ENCODE data around the gene AP2B1.
A peak's percentile ranks its signal among the peaks of the same experiment; 100 is the strongest.

Gene AP2B1

GRCh38 chr17:35743626-35744328 is 156.7 kb downstream of the AP2B1 start:
- Histone ChIP-seq H3K18ac (ENCODE audit: low read length) (no peak overlapping the region), H3K4ac (ENCODE audit: low read depth, low read length) (no peak overlapping the region), H3K79me2 (ENCODE audit: control insufficient read depth, insufficient read depth, low read length) (no peaks in the 10 kb centered on the region), H3K9ac (ENCODE audit: low read length) (no peak overlapping the region), H4K8ac (ENCODE audit: low read depth, low read length) (no peak overlapping the region), H3K36me3 (ENCODE audit: control insufficient read depth, insufficient read depth, low read length) (no peaks in the 10 kb centered on the region), H3K27me3 (ENCODE audit: insufficient read depth, low read length, poor library complexity) (peaks cover 14% of the 10 kb centered on the region), H2AK5ac (ENCODE audit: low read length) (no peak overlapping the region), H3K4me2 (ENCODE audit: low read length) (no peak overlapping the region), H2BK120ac (ENCODE audit: low read depth, low read length) (no peak overlapping the region), H2BK15ac (replicated peaks; ENCODE audit: low read depth) (no peak overlapping the region), H3K23ac (ENCODE audit: low read length) (no peak overlapping the region), H2BK5ac (ENCODE audit: low read length) (no peak overlapping the region), H3K27ac (ENCODE audit: low read depth, low read length) (no peak overlapping the region), H3K4me3 (ENCODE audit: low read length) (no peak overlapping the region), H4K5ac (ENCODE audit: low read length) (no peak overlapping the region), H3K56ac (ENCODE audit: low read length) (no peak overlapping the region), H3K4me1 (ENCODE audit: control insufficient read depth, low read depth, low read length) (no peaks in the 10 kb centered on the region), H3K79me1 (ENCODE audit: low read length) (no peaks in the 10 kb centered on the region)
- WGBS (ENCODE audit: extremely low coverage, insufficient coverage, low lambda C conversion rate), result no CpG with 5 or more reads among the region's 7 CpGs
- DNase-seq, result peak; percentile 68

- WGBS (ENCODE audit: extremely low coverage, insufficient coverage, low lambda C conversion rate), result no CpG with 5 or more reads among the region's 8 CpGs
- no peak overlapping the region for H3K23ac ChIP-seq (ENCODE audit: low read length)
- peaks cover 11% of the 10 kb centered on the region for H3K27me3 ChIP-seq (ENCODE audit: insufficient read depth, low read length, poor library complexity)
Measured at GRCh38 chr17:35744830-35745229, 157.7 kb downstream of the AP2B1 start.

GRCh38 chr17:35745246-35745645 is 158.1 kb downstream of the AP2B1 start:
- Histone ChIP-seq H2BK5ac (ENCODE audit: low read length) (no peak overlapping the region), H3K36me3 (ENCODE audit: control insufficient read depth, insufficient read depth, low read length) (no peaks in the 10 kb centered on the region), H3K27me3 (ENCODE audit: insufficient read depth, low read length, poor library complexity) (peaks cover 11% of the 10 kb centered on the region), H2BK15ac (replicated peaks; ENCODE audit: low read depth) (no peak overlapping the region), H3K56ac (ENCODE audit: low read length) (no peak overlapping the region), H3K27ac (ENCODE audit: low read depth, low read length) (no peak overlapping the region), H3K4me2 (ENCODE audit: low read length) (no peak overlapping the region), H3K23ac (ENCODE audit: low read length) (no peak overlapping the region), H2BK120ac (ENCODE audit: low read depth, low read length) (no peak overlapping the region), H3K4me1 (ENCODE audit: control insufficient read depth, low read depth, low read length) (no peaks in the 10 kb centered on the region), H3K9ac (ENCODE audit: low read length) (no peak overlapping the region), H4K8ac (ENCODE audit: low read depth, low read length) (no peak overlapping the region), H3K79me1 (ENCODE audit: low read length) (no peaks in the 10 kb centered on the region), H3K4ac (ENCODE audit: low read depth, low read length) (no peak overlapping the region), H4K5ac (ENCODE audit: low read length) (no peak overlapping the region), H3K4me3 (ENCODE audit: low read length) (no peak overlapping the region), H3K18ac (ENCODE audit: low read length) (no peak overlapping the region), H3K79me2 (ENCODE audit: control insufficient read depth, insufficient read depth, low read length) (no peaks in the 10 kb centered on the region), H2AK5ac (ENCODE audit: low read length) (no peak overlapping the region)
- DNase-seq, result no peak
- WGBS (ENCODE audit: extremely low coverage, insufficient coverage, low lambda C conversion rate), result no CpG with 5 or more reads among the region's 7 CpGs

More at GRCh38 chr17:35744830-35745229, 157.7 kb downstream of the AP2B1 start:
- Histone ChIP-seq H4K8ac (ENCODE audit: low read depth, low read length) (no peak overlapping the region), H3K79me2 (ENCODE audit: control insufficient read depth, insufficient read depth, low read length) (no peaks in the 10 kb centered on the region), H3K4me2 (ENCODE audit: low read length) (no peak overlapping the region), H3K18ac (ENCODE audit: low read length) (no peak overlapping the region), H3K56ac (ENCODE audit: low read length) (no peak overlapping the region), H4K5ac (ENCODE audit: low read length) (no peak overlapping the region), H2BK5ac (ENCODE audit: low read length) (no peak overlapping the region), H3K9ac (ENCODE audit: low read length) (no peak overlapping the region), H2AK5ac (ENCODE audit: low read length) (no peak overlapping the region), H3K36me3 (ENCODE audit: control insufficient read depth, insufficient read depth, low read length) (no peaks in the 10 kb centered on the region), H2BK15ac (replicated peaks; ENCODE audit: low read depth) (no peak overlapping the region), H3K27ac (ENCODE audit: low read depth, low read length) (no peak overlapping the region), H3K4me3 (ENCODE audit: low read length) (no peak overlapping the region), H3K4ac (ENCODE audit: low read depth, low read length) (no peak overlapping the region), H3K79me1 (ENCODE audit: low read length) (no peaks in the 10 kb centered on the region), H2BK120ac (ENCODE audit: low read depth, low read length) (no peak overlapping the region), H3K4me1 (ENCODE audit: control insufficient read depth, low read depth, low read length) (no peaks in the 10 kb centered on the region)
- DNase-seq, result no peak

GRCh38 chr17:35745749-35746320 is 158.7 kb downstream of the AP2B1 start:
- H2BK5ac ChIP-seq (ENCODE audit: low read length), result no peak overlapping the region
- H3K23ac ChIP-seq (ENCODE audit: low read length), result no peak overlapping the region
- H2AK5ac ChIP-seq (ENCODE audit: low read length), result no peak overlapping the region
- H3K36me3 ChIP-seq (ENCODE audit: control insufficient read depth, insufficient read depth, low read length), result no peaks in the 10 kb centered on the region
- H3K27ac ChIP-seq (ENCODE audit: low read depth, low read length), result no peak overlapping the region
- H2BK120ac ChIP-seq (ENCODE audit: low read depth, low read length), result no peak overlapping the region
- no peak overlapping the region for H3K4ac ChIP-seq (ENCODE audit: low read depth, low read length)
- H3K9ac ChIP-seq (ENCODE audit: low read length), result no peak overlapping the region
- DNase-seq, result no peak
- H3K79me2 ChIP-seq (ENCODE audit: control insufficient read depth, insufficient read depth, low read length), result no peaks in the 10 kb centered on the region
- no peaks in the 10 kb centered on the region for H3K4me1 ChIP-seq (ENCODE audit: control insufficient read depth, low read depth, low read length)
- no CpG with 5 or more reads among the region's 15 CpGs for WGBS (ENCODE audit: extremely low coverage, insufficient coverage, low lambda C conversion rate)
- no peak overlapping the region for H4K8ac ChIP-seq (ENCODE audit: low read depth, low read length)
- H3K79me1 ChIP-seq (ENCODE audit: low read length), result no peaks in the 10 kb centered on the region
- H3K56ac ChIP-seq (ENCODE audit: low read length), result no peak overlapping the region
- peaks cover 5% of the 10 kb centered on the region for H3K27me3 ChIP-seq (ENCODE audit: insufficient read depth, low read length, poor library complexity)
- H2BK15ac ChIP-seq (replicated peaks; ENCODE audit: low read depth), result no peak overlapping the region
- H3K4me3 ChIP-seq (ENCODE audit: low read length), result no peak overlapping the region
- H3K4me2 ChIP-seq (ENCODE audit: low read length), result no peak overlapping the region
- no peak overlapping the region for H4K5ac ChIP-seq (ENCODE audit: low read length)
- no peak overlapping the region for H3K18ac ChIP-seq (ENCODE audit: low read length)

- Histone ChIP-seq H3K27ac (ENCODE audit: low read depth, low read length) (no peak overlapping the region), H3K18ac (ENCODE audit: low read length) (no peak overlapping the region), H4K5ac (ENCODE audit: low read length) (no peak overlapping the region), H3K23ac (ENCODE audit: low read length) (no peak overlapping the region), H2BK120ac (ENCODE audit: low read depth, low read length) (no peak overlapping the region), H3K4me2 (ENCODE audit: low read length) (no peak overlapping the region), H3K79me2 (ENCODE audit: control insufficient read depth, insufficient read depth, low read length) (no peaks in the 10 kb centered on the region), H3K4me1 (ENCODE audit: control insufficient read depth, low read depth, low read length) (no peaks in the 10 kb centered on the region), H2AK5ac (ENCODE audit: low read length) (no peak overlapping the region), H3K79me1 (ENCODE audit: low read length) (no peaks in the 10 kb centered on the region), H4K8ac (ENCODE audit: low read depth, low read length) (no peak overlapping the region), H2BK15ac (replicated peaks; ENCODE audit: low read depth) (no peak overlapping the region), H2BK5ac (ENCODE audit: low read length) (no peak overlapping the region), H3K56ac (ENCODE audit: low read length) (peak overlapping the region; percentile 25), H3K4me3 (ENCODE audit: low read length) (no peak overlapping the region), H3K9ac (ENCODE audit: low read length) (no peak overlapping the region), H3K36me3 (ENCODE audit: control insufficient read depth, insufficient read depth, low read length) (no peaks in the 10 kb centered on the region), H3K4ac (ENCODE audit: low read depth, low read length) (no peak overlapping the region), H3K27me3 (ENCODE audit: insufficient read depth, low read length, poor library complexity) (no peaks in the 10 kb centered on the region)
- DNase-seq, result peak; percentile 85
- no CpG with 5 or more reads among the region's 12 CpGs for WGBS (ENCODE audit: extremely low coverage, insufficient coverage, low lambda C conversion rate)
Measured at GRCh38 chr17:35747540-35748017, 160.5 kb downstream of the AP2B1 start.

Measured in mesendoderm (in vitro differentiated cells).